DMS53 (cell line): ENCODE measurements around the gene TPRG1L.

Experiments
- DNase-seq: peaks from one replicate; lab custom pipeline; 2025; lab: John Stamatoyannopoulos, UW

The TPRG1L gene

GRCh38 chr1:3663999-3664699 lies 39.3 kb downstream of the TPRG1L start:
- DNase-seq = no peak

GRCh38 chr1:3664700-3665375 lies 40.0 kb downstream of the TPRG1L start:
- DNase-seq = no peak

- DNase-seq = peak; percentile 63
These were observed 43.3 kb downstream of the TPRG1L start for GRCh38 chr1:3668148-3668547.

- DNase-seq = peak; percentile 98
These were observed 43.9 kb downstream of the TPRG1L start for GRCh38 chr1:3668585-3669300.

- DNase-seq = peak; percentile 26
These were observed 44.6 kb downstream of the TPRG1L start for GRCh38 chr1:3669421-3669821.

GRCh38 chr1:3669971-3670431 lies 45.2 kb downstream of the TPRG1L start:
- no peak for DNase-seq

GRCh38 chr1:3670823-3671265 lies 46.0 kb downstream of the TPRG1L start:
- DNase-seq = no peak

GRCh38 chr1:3671371-3672180 lies 46.8 kb downstream of the TPRG1L start:
- DNase-seq = no peak

- DNase-seq = no peak
These were observed 47.6 kb downstream of the TPRG1L start for GRCh38 chr1:3672231-3672970.

- no peak for DNase-seq
These were observed 48.2 kb downstream of the TPRG1L start for GRCh38 chr1:3672971-3673361.

GRCh38 chr1:3673381-3674099 lies 48.7 kb downstream of the TPRG1L start:
- no peak for DNase-seq

- DNase-seq = no peak
These were observed 49.6 kb downstream of the TPRG1L start for GRCh38 chr1:3674100-3675094.

GRCh38 chr1:3675436-3675835 lies 50.6 kb downstream of the TPRG1L start:
- no peak for DNase-seq

- no peak for DNase-seq
These were observed 52.0 kb downstream of the TPRG1L start for GRCh38 chr1:3676581-3677470.

- no peak for DNase-seq
These were observed 52.7 kb downstream of the TPRG1L start for GRCh38 chr1:3677484-3677883.

GRCh38 chr1:3678361-3679097 lies 53.7 kb downstream of the TPRG1L start:
- no peak for DNase-seq

GRCh38 chr1:3679098-3679555 lies 54.3 kb downstream of the TPRG1L start:
- DNase-seq = no peak
